ENCODE results near the gene B3GLCT. TPM values are rescaled to one million over a fixed set of nuclear protein-coding genes. Genes with fewer than 3 reads are reported as not detected.
A peak's percentile ranks its signal among the peaks of the same experiment; 100 is the strongest.

B3GLCT gene
- total RNA-seq, 2 experiments from 2014 or later = 4.6 to 4.7 TPM

DNA sequence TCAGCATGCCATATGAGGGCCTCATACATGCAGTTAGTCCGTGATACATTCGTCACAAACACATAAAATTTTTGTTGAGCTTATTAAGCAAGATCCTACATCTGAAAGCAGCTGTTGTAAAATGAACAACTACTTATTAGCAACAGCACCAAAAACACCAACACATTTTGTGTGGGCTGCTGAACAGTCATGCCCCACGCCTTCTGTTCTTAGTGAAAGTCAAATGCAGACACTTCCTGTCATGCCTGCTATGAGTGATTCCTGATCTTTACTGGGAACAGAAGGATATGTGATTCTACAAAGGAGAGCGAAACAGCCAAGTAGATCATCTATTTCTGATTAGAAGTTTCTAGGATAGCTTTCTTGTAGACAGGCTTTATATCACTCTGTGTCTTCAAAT, 4.2 kb upstream of the B3GLCT start:
- no peak for DNase-seq
- H3K27me3 Mint-ChIP-seq = peaks cover 13% of the 10 kb centered on the region
- ChIA-PET CTCF (interaction anchor here (0.6 to 0.7 kb wide), 2 partner anchors 38 to 142 kb away, joined by 3 read pairs; no protein-coding TSS in a partner anchor), POLR2A (no interaction called here)
- H3K36me3 Mint-ChIP-seq (ENCODE audit: low read depth) = no peaks in the 10 kb centered on the region
- no peak overlapping the region for H3K27ac Mint-ChIP-seq
- H3K4me1 Mint-ChIP-seq = peaks cover 5% of the 10 kb centered on the region
- H3K4me3 Mint-ChIP-seq = no peak overlapping the region
- no peaks in the 10 kb centered on the region for H3K9me3 Mint-ChIP-seq

DNA sequence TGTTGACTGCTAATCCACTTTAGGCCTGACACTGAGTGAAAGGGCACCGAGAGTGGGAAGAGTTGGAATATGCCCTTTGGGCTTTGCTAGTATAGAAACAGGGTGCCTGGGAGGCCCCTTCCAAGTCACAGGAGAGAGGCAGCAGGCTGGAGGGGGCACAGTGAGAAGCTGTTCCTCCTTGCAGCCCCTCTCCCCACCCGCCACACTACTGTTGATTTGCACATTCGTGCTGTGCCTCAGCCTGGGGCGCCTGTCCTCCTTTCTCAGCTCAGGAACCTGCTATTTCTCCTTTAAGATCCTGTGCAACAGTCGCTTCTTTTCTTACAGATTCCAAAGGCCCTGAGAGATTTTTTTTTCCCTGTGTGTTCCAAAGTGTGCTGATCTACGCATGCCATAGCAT, 2.8 kb upstream of the B3GLCT start:
- Mint-ChIP-seq H3K36me3 (ENCODE audit: low read depth) (no peaks in the 10 kb centered on the region), H3K4me1 (peaks cover 16% of the 10 kb centered on the region), H3K27ac (no peak overlapping the region), H3K9me3 (no peaks in the 10 kb centered on the region), H3K4me3 (no peak overlapping the region), H3K27me3 (peaks cover 8% of the 10 kb centered on the region)
- DNase-seq = no peak
- POLR2A ChIA-PET = no interaction called here
- CTCF ChIA-PET = no interaction called here

DNA sequence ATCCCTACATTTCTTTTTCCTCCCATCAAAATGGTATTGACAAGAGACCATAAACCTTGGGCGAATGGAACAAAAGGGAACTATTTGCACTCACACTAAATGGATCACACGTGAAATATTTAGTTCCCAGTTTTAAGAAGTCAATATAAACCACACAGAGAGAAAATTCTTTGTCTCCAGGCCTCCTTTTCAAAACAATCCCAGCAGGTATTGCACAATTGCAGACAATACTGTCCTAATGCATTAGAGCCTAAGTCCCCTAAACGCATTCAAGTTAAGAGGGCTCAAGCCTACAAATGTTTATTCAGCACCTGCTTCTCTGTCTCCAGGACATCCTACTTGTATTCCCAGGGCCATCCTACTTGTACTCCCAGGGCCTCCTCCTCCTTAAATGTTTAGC, 1.3 kb upstream of the B3GLCT start:
- Mint-ChIP-seq H3K9me3 (no peaks in the 10 kb centered on the region), H3K27ac (no peak overlapping the region), H3K36me3 (ENCODE audit: low read depth) (no peaks in the 10 kb centered on the region), H3K4me1 (peaks cover 16% of the 10 kb centered on the region), H3K4me3 (no peak overlapping the region), H3K27me3 (peaks cover 8% of the 10 kb centered on the region)
- DNase-seq = no peak
- CTCF ChIA-PET = interaction anchor here (0.5 kb wide), 1 partner anchor 456 kb away, joined by 3 read pairs; no protein-coding TSS in a partner anchor
- POLR2A ChIA-PET = no interaction called here

DNA sequence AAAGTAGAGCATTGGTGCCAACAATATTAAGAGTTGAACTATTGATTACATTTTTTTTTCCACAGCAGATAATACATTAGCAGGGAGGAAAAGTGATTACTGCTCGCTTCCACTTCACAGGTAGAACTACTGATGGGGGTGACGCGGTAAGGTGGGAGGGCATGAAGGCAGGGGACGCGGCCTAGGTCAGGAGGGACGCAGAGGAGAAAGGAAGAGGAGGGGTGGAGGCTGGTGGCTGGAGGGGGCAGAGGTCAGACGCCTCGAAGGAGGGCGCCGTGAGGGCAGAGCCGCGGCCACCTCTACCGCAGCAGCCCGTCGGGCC, 287 bp upstream of the B3GLCT start:
- peaks cover 8% of the 10 kb centered on the region for H3K27me3 Mint-ChIP-seq
- DNase-seq = no peak
- ChIA-PET CTCF (interaction anchor here (0.6 to 2.6 kb wide), 5 partner anchors 10 to 225 kb away, joined by 3 to 19 read pairs (median 5); partner anchors contain the start of gene HSPH1), POLR2A (interaction anchor here (0.6 to 1.9 kb wide), 6 partner anchors 10 to 155 kb away, joined by 3 to 13 read pairs (median 3); no protein-coding TSS in a partner anchor)
- peak overlapping the region; percentile 75 for H3K4me3 Mint-ChIP-seq
- no peaks in the 10 kb centered on the region for H3K9me3 Mint-ChIP-seq
- H3K27ac Mint-ChIP-seq = peak overlapping the region; percentile 71
- no peaks in the 10 kb centered on the region for H3K36me3 Mint-ChIP-seq (ENCODE audit: low read depth)
- H3K4me1 Mint-ChIP-seq = peaks cover 24% of the 10 kb centered on the region

DNA sequence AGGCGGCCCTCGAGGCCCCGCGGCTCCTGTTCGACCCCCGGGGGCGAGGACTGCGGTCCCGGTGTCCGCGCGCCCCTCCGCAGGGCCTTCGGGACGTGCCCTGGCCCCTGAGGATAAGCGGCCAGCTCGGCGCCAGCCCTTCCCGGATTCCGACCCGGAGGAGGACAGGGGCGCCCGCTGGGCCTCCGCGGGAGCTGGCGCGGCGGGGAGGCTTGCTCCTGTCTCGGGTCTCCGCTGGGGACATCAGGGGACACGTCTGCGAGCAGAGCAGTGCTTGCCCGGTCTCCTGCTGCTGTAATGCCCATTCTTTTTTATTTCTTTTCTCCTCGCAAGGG, 829 bp downstream of the B3GLCT start:
- H3K27me3 Mint-ChIP-seq = peaks cover 4% of the 10 kb centered on the region
- ChIA-PET CTCF (interaction anchor here (0.7 to 2.6 kb wide), 5 partner anchors 9 to 225 kb away, joined by 3 to 19 read pairs (median 3); partner anchors contain the start of gene HSPH1), POLR2A (interaction anchor here (0.8 to 1.9 kb wide), 5 partner anchors 12 to 40 kb away, joined by 3 to 13 read pairs (median 4); partner anchors contain the start of gene HSPH1)
- peak overlapping the region; percentile 72 for H3K27ac Mint-ChIP-seq
- peak overlapping the region; percentile 71 for H3K4me3 Mint-ChIP-seq
- DNase-seq = no peak
- no peaks in the 10 kb centered on the region for H3K9me3 Mint-ChIP-seq
- H3K4me1 Mint-ChIP-seq = peaks cover 30% of the 10 kb centered on the region
- no peaks in the 10 kb centered on the region for H3K36me3 Mint-ChIP-seq (ENCODE audit: low read depth)

DNA sequence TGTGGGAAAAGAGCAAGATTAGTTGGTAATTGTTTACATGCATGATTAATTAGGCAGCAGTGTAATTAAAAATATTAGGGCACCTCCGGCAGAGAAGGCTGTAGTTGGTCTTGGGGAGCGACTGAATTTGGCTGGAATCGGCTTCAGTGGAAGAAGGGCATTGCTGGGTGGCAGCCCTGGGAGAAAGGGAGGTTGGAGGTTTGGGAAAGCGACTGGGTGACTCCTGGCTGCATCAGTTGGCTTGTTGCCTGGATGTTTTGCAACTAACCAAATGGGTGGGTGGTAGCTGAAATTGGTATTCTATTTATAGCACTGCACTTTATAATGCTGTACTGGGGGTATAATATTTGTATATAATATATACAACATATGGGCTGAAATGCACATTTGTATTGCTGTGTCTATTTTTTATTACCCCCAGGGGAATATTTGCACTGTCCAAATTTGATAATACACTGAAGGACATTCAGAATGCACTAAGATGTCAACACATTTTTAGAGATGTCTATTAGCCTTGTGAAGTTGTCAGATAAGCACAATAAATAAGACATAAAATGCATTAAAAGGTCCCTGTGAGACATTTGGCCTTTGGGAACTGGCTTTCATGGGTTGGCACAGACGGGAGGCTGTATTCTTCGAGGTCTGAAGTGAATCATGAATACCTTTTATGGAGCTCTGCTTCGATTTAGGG, 1.7 kb downstream of the B3GLCT start:
- H3K4me1 Mint-ChIP-seq = peaks cover 30% of the 10 kb centered on the region
- no peaks in the 10 kb centered on the region for H3K36me3 Mint-ChIP-seq (ENCODE audit: low read depth)
- POLR2A ChIA-PET = interaction anchor here (0.8 to 1.5 kb wide), 4 partner anchors 11 to 39 kb away, joined by 3 to 7 read pairs (median 4); partner anchors contain the start of gene HSPH1
- CTCF ChIA-PET = interaction anchor here (0.6 to 2.6 kb wide), 7 partner anchors 8 to 224 kb away, joined by 3 to 19 read pairs (median 3); partner anchors contain the start of gene HSPH1
- H3K27ac Mint-ChIP-seq = peak overlapping the region; percentile 72
- DNase-seq = no peak
- peak overlapping the region; percentile 71 for H3K4me3 Mint-ChIP-seq
- no peaks in the 10 kb centered on the region for H3K9me3 Mint-ChIP-seq
- peaks cover 4% of the 10 kb centered on the region for H3K27me3 Mint-ChIP-seq

DNA sequence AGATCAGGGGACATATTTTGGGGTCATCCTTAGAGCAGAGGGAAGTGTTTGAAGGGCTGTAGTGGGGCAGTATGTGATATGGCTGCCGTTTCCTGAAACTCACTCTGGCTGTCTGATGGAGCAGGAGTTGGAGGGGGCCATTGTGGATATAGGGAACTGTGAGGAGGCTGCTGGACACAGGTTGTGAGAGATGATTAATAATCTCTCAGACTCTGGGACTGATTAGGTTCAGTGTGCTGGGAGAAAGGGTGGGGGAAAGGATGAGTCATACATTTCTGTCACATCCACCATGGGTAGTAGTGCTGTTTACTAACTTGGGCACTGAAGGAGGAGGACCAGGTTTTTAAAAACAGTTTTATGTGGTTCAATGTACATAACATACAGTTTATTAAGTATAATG, 4.8 kb downstream of the B3GLCT start:
- CTCF ChIA-PET = no interaction called here
- POLR2A ChIA-PET = no interaction called here
- Mint-ChIP-seq H3K4me3 (no peak overlapping the region), H3K4me1 (peaks cover 30% of the 10 kb centered on the region), H3K27ac (no peak overlapping the region), H3K36me3 (ENCODE audit: low read depth) (no peaks in the 10 kb centered on the region), H3K27me3 (no peaks in the 10 kb centered on the region), H3K9me3 (no peaks in the 10 kb centered on the region)
- no peak for DNase-seq

DNA sequence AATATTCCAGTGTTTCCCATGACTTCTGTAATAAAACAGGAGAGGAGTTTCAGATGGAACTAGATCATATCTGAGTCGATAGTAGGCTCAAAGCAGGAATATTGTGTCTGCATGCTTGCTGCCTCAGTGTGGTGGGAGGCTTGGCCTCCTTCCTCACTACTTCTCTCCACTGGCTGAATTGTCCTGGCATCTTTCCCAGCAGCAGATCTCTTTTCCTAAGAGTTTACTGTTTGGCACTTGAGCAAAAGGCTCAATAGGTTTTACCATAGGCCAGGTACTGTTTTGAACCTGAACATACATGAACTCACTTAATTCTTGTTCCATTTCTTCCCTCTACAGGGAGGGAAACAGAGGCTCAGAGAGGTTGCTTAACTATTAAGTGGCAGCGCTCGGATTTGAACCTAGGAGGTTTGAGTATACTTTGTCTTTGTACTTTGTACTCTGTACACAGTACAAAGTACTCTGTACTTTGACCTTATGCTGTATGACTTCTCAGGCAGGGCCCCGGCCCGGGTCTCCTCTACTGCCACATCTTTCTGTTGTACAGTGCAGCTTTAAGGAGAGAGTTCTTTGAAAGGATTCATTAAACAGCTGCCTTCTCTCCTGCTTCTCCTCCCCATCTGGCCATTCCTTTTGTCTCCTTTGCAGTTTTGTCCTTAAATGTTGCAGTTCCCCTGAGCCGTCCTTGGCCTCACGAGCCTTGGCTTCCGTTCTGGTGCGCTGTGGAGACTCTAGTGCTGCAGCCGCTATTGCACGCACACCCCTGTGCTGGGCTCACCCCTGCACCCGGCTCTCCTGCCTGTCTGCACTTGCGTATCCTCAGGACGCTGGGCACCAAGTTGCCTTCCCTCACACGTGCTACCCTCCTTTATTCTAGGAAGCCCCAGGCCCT, 8.1 kb downstream of the B3GLCT start:
- no peaks in the 10 kb centered on the region for H3K27me3 Mint-ChIP-seq
- H3K36me3 Mint-ChIP-seq (ENCODE audit: low read depth) = no peaks in the 10 kb centered on the region
- no peak for DNase-seq
- ChIA-PET CTCF (no interaction called here), POLR2A (interaction anchor here (0.6 kb wide), 1 partner anchor 1619 kb away, joined by 3 read pairs; no protein-coding TSS in a partner anchor)
- no peaks in the 10 kb centered on the region for H3K9me3 Mint-ChIP-seq
- H3K4me1 Mint-ChIP-seq = peaks cover 22% of the 10 kb centered on the region
- no peak overlapping the region for H3K27ac Mint-ChIP-seq
- no peak overlapping the region for H3K4me3 Mint-ChIP-seq

DNA sequence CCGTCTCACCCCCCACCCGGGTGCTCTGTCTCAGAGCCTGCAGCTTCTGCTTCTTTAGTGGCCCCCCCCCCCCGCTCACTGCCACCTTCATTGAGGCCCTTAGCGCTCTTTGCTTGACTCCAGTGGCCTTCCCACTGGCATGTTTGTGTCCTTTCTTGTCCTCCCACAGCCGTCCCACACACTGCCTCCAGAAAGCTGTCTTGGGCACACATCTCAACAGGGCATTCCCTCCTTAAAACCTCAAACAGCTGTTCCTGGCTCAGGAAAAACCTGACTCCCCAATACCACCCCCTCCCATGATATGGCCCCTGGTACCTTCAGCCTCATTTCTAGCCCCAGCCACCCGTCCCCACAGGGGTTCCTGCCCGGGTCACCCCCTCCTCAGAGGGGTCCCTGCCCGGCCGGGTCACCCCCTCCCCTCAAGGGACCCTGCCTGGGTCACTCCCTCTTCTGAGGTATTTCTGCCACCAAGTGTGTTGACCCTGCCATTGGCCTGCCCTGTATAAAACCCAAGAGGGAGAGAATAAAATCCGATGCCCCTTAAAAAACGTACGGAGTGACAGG, 8.9 kb downstream of the B3GLCT start:
- H3K4me1 Mint-ChIP-seq = peaks cover 23% of the 10 kb centered on the region
- H3K9me3 Mint-ChIP-seq = no peaks in the 10 kb centered on the region
- POLR2A ChIA-PET = interaction anchor here (0.6 kb wide), 1 partner anchor 1620 kb away, joined by 3 read pairs; no protein-coding TSS in a partner anchor
- no peaks in the 10 kb centered on the region for H3K27me3 Mint-ChIP-seq
- no peak for DNase-seq
- CTCF ChIA-PET = interaction anchor here (1.4 kb wide), 1 partner anchor 8 kb away, joined by 8 read pairs; no protein-coding TSS in a partner anchor
- H3K27ac Mint-ChIP-seq = no peak overlapping the region
- no peaks in the 10 kb centered on the region for H3K36me3 Mint-ChIP-seq (ENCODE audit: low read depth)
- no peak overlapping the region for H3K4me3 Mint-ChIP-seq

DNA sequence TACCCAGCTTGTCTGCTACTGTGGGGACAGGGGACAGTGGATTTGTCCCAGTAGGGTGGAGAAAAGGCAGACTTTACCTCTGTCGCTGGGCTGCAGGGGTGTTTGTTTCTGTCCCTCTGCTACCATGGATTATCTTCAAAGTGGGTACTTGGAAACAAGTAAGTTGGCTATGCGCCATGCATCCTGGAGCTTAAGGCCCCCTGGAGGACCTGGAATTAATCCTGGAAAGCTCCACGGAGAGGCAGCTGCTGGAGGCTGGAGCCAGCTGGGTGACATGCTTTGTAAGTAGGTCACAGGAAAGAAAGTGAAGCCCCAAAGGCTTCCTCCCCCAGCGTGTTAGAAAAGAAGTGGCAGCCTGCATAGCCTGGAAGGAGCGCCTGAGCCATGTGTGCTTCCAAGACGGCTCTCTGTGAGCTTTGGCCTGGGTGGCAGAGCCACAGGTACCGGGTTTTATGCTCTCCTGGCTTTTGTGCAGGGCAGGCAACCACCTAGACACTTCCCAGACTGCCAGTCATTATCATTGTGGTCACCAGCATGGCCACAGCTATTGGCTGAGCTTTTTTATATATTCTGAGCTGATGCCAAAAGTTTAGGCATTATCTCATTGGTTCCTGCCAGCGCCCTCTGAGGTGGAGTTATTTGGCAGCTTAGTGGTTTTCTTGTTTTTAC, 9.5 kb downstream of the B3GLCT start:
- no peaks in the 10 kb centered on the region for H3K9me3 Mint-ChIP-seq
- ChIA-PET POLR2A (no interaction called here), CTCF (interaction anchor here (1.4 kb wide), 1 partner anchor 8 kb away, joined by 8 read pairs; no protein-coding TSS in a partner anchor)
- DNase-seq = no peak
- no peak overlapping the region for H3K4me3 Mint-ChIP-seq
- no peak overlapping the region for H3K27ac Mint-ChIP-seq
- H3K36me3 Mint-ChIP-seq (ENCODE audit: low read depth) = no peaks in the 10 kb centered on the region
- no peaks in the 10 kb centered on the region for H3K27me3 Mint-ChIP-seq
- H3K4me1 Mint-ChIP-seq = peaks cover 21% of the 10 kb centered on the region

DNA sequence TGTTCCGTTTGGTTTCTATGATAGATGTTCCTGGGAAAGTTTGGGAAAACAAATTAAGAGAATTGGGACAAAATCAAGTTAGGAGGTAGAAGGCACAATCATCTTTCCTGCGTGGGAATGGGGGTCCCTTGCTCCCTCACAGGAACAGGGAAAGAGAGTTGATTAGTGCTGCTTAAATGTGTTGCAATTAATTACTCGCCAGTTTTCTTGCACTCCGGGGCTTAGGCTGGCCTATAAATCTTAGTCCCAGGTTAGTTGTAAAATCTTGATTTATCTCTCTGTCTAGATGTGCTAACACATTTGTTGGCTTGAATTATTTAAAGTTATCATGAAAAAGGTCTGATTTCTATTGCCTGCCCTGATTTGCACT, 10.1 kb downstream of the B3GLCT start:
- CTCF ChIA-PET = interaction anchor here (1.4 kb wide), 1 partner anchor 9 kb away, joined by 8 read pairs; no protein-coding TSS in a partner anchor
- no peaks in the 10 kb centered on the region for H3K36me3 Mint-ChIP-seq (ENCODE audit: low read depth)
- H3K27ac Mint-ChIP-seq = no peak overlapping the region

DNA sequence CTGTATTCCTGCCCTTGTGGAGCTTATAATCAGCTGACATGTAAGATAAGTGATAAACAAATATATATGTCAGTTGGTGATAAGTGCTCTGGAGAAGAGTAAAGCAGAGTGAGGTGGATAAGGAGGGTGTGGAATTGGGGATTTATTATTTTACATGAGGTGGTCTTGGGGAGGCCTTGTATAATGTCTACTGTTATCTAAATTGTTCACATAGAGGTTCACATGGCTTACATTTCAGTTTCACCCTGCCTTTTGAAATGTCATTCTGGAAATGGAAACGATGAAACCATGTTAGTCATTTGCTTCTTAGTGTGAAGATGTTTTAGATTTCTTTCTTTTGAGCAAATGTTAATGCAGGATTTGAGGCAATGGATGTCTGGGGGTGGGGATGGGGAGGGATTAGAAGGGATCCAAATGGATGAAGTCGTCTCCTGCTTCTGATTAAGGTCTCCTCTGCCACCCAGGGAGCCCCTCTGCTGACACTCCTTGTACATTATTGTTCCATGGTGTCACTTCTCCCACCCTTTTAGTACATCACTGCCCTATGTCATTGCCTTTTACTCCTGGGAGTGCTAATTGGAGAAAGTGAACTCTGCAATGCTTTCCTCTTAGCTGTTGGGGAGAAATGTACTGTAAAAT, 14.0 kb downstream of the B3GLCT start:
- Mint-ChIP-seq H3K27me3 (no peaks in the 10 kb centered on the region), H3K4me1 (peaks cover 15% of the 10 kb centered on the region), H3K4me3 (no peak overlapping the region), H3K36me3 (ENCODE audit: low read depth) (no peaks in the 10 kb centered on the region), H3K27ac (no peak overlapping the region), H3K9me3 (no peaks in the 10 kb centered on the region)
- POLR2A ChIA-PET = interaction anchor here (1.1 kb wide), 1 partner anchor 13 kb away, joined by 4 read pairs; no protein-coding TSS in a partner anchor
- DNase-seq = no peak
- CTCF ChIA-PET = interaction anchor here (3.0 kb wide), 1 partner anchor 22 kb away, joined by 9 read pairs; no protein-coding TSS in a partner anchor

More for the DNA sequence above, 10.1 kb downstream of the B3GLCT start:
- DNase-seq = no peak
- Mint-ChIP-seq H3K4me3 (no peak overlapping the region), H3K4me1 (peaks cover 18% of the 10 kb centered on the region), H3K9me3 (no peaks in the 10 kb centered on the region), H3K27me3 (no peaks in the 10 kb centered on the region)
- POLR2A ChIA-PET = no interaction called here

Measured in activated CD4-positive, alpha-beta memory T cell treated with anti-CD3 and anti-CD28 coated beads, Interleukin-2, amount 10 ng/mL, durations not matched to agents 7 days and 5 days (primary cell).